T-helper 2 cell treated with Interferon-gamma antibody and Interleukin-4, amounts not matched to agents 5 μg/mL and 100 μg/mL, for 36 hours (primary cell): ENCODE data around the gene TOX4.

Source experiments
- DNase-seq: peaks from one replicate; pipeline ENCODE4 v3.0.0; 2021; ENCODE audit warnings: low spot score
- H3K27ac Mint-ChIP-seq: one replicate; pipeline ENCODE4 v1.8.0; 2021; ENCODE audit warnings: mild to moderate bottlenecking, mixed read lengths
- H3K27me3 Mint-ChIP-seq: one replicate; pipeline ENCODE4 v1.8.0; 2021; ENCODE audit warnings: low read depth, mixed read lengths
- H3K36me3 Mint-ChIP-seq: one replicate; pipeline ENCODE4 v1.8.0; 2021; ENCODE audit warnings: low read depth, mixed read lengths
- H3K4me1 Mint-ChIP-seq: one replicate; pipeline ENCODE4 v1.8.0; 2021; ENCODE audit warnings: low read depth, mixed read lengths
- H3K4me3 Mint-ChIP-seq: one replicate; pipeline ENCODE4 v1.8.0; 2022; ENCODE audit warnings: mild to moderate bottlenecking, moderate library complexity, mixed read lengths
- H3K9me3 Mint-ChIP-seq: one replicate; pipeline ENCODE4 v1.8.0; 2021; ENCODE audit warnings: mixed read lengths

The TOX4 gene

DNA sequence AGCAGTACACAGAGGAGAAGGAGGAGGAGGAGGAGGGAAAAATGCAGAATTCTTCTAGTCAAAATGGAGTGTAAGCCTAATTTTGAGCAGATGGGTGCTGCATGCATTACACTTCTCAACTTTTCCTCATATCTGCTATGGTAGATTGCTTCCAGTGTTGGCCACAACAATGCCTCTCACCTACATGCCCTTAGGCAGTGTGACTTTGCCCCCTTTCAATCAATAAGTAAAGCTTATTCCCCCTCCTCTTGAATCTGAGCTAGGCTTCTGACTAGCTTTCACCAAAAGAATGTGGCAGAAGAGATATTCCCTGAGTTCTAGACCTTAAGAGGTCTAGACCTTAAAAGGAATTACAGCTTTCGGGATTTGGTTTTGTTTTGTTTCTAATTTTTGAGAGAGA, 37.3 kb downstream of the TOX4 start:
- DNase-seq, result no peak
- Mint-ChIP-seq H3K36me3 (peaks cover 15% of the 10 kb centered on the region), H3K4me3 (no peak overlapping the region), H3K27ac (no peak overlapping the region), H3K27me3 (peaks cover 8% of the 10 kb centered on the region), H3K4me1 (peaks cover 14% of the 10 kb centered on the region), H3K9me3 (peaks cover 5% of the 10 kb centered on the region)

DNA sequence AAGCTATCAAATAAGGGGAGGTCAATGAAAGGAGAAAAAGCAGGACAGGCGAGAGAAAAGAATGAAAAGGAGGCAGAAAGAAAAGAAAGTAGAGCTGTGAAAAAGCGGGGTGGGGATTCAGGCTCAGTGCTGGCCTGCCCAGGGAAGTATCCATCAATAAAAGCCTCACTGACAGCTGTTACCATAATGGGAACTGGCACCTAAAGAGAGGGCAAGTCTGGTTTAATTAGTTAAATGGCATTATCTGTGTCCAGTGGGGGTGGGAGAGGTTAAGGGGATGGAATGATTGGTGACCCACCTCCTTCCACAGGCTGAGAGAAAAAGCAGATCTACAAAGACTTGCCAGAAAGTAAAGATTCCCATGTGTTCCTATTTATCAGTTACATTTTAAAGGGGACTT, 41.7 kb downstream of the TOX4 start:
- Mint-ChIP-seq H3K4me3 (no peak overlapping the region), H3K9me3 (no peaks in the 10 kb centered on the region), H3K36me3 (no peaks in the 10 kb centered on the region), H3K4me1 (peaks cover 1% of the 10 kb centered on the region), H3K27me3 (peaks cover 5% of the 10 kb centered on the region), H3K27ac (no peak overlapping the region)
- DNase-seq, result no peak

DNA sequence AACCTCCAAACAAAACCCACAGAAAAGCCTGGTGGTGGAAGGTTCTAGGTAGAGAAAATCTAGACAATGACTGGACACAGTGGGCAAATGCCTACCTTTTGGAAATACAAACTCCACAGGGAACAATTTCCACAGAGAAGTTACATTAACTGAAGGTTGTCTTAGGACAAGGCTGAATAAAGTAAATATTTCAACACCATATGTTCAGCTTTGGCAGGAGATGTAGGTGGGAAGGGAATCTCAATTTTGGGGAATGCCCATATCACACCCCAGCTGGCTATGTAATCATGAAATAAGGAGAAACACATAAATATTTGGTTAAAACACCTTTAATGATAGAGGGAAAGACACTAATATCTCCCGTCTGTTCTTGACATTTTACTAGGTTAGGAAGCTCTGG, 43.8 kb downstream of the TOX4 start:
- no peak overlapping the region for H3K27ac Mint-ChIP-seq

DNA sequence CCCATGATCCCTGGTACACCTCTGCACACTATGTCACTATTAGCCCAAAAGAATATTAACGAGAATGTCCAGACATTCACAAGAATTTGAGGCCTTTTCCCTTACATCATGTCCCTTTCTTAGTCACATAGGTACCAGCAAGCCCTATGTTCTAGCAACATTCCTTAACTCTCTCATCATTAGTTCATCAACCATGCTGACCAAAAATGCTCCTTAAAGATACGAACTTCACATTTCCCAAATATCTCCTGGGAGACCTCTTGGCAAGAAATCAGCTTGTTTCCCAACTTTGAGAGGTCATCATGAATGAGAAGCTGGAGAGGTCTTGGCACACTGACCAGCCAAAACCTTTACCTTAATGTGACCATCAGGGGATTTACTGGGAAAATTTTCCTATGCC, 44.5 kb downstream of the TOX4 start:
- Mint-ChIP-seq H3K9me3 (no peaks in the 10 kb centered on the region), H3K27me3 (peaks cover 5% of the 10 kb centered on the region), H3K4me3 (no peak overlapping the region), H3K4me1 (peaks cover 8% of the 10 kb centered on the region), H3K27ac (no peak overlapping the region), H3K36me3 (no peaks in the 10 kb centered on the region)
- no peak for DNase-seq

More for the DNA sequence above, 43.8 kb downstream of the TOX4 start:
- peaks cover 5% of the 10 kb centered on the region for H3K27me3 Mint-ChIP-seq
- no peak overlapping the region for H3K4me3 Mint-ChIP-seq
- peaks cover 8% of the 10 kb centered on the region for H3K4me1 Mint-ChIP-seq
- no peak for DNase-seq
- H3K9me3 Mint-ChIP-seq, result no peaks in the 10 kb centered on the region
- no peaks in the 10 kb centered on the region for H3K36me3 Mint-ChIP-seq

DNA sequence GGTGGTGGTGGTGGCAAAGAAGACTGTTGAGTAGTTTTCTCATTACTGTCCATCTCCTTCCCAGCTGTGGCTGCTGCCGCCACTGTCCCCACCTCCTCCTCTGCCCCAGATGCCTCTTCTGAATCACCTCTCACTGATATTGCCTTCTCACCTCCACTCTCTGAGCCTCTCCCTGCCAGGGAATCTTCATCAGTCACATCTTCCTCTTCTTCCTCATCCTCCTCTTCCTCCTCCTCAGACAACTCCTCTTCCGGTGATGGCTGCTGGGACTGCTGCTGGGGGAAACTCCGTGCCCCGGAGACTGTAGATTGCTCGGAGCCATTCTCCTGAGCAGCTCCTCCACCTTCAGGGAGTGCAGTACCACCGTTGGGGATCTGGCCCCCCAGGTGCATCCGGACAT, 46.2 kb downstream of the TOX4 start:
- Mint-ChIP-seq H3K4me1 (peaks cover 16% of the 10 kb centered on the region), H3K9me3 (no peaks in the 10 kb centered on the region), H3K27ac (no peak overlapping the region), H3K36me3 (no peaks in the 10 kb centered on the region), H3K4me3 (no peak overlapping the region), H3K27me3 (peaks cover 4% of the 10 kb centered on the region)
- no peak for DNase-seq

DNA sequence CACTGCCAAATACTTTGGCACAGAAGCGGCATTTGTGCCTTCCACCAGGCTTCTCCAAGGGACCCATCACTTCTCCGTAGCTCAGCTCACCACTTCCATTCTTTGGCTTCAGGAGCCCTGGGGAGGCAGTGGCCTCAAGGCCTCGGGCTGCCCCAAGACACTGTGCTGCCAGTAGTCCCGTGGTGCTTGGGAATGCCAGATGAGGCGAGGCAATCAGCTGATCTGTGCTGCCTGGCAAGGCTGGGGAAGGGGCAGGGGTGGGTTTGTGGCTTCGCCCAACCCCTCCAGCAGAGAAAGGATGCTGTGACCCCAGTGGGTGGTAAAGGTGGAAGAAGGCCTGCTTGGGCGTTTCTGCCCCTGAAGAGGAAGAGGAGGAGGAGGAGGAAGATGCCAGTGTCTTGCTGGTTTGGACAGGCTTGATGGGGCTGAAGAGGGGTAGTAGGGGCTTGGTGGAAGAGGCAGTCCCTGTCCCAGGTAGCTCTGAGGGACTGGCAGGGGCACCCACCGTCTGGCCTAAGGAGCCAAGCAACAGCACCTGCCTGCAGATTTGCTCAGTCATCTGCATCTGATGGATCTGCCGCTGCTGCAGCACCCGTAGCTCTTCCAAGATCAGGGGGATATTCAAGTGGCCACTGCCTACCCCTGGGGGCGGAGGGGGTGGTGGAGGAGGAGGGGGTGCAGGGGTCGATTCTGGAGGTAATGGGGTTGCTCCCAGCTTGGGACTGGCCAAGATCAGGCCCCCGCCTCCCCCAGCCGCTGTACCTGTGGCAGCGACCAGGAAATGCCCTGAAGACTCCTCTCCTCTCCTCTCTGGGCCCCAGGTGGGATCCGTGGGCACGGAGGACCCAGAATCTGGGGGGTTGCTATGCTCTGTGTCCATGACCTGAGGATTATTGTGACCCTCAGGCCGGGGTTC, 47.8 kb downstream of the TOX4 start:
- Mint-ChIP-seq H3K36me3 (no peaks in the 10 kb centered on the region), H3K4me1 (peaks cover 16% of the 10 kb centered on the region), H3K27ac (no peak overlapping the region), H3K27me3 (peaks cover 2% of the 10 kb centered on the region), H3K9me3 (no peaks in the 10 kb centered on the region), H3K4me3 (peak overlapping the region; percentile 85)
- no peak for DNase-seq

DNA sequence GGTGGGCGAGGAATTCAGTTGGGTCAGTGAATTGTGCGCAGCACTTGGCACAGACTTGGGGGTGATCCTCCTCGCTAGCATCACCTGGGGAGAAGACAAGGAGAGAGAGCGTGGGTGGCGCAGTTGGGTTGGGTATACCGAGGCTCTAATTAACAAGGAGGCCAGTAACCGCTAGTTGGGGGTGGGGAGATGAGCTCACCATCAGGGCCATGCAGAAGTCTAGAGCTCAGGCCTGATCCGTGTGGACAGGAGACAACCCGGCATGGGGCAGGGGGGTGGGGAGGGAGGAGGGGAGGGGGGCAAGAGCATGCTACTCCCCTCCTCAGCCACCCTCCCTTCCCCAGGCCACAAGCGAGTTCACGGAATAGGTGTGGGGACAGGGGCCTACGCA, 48.6 kb downstream of the TOX4 start:
- no peak for DNase-seq
- no peaks in the 10 kb centered on the region for H3K9me3 Mint-ChIP-seq
- no peaks in the 10 kb centered on the region for H3K36me3 Mint-ChIP-seq
- H3K4me3 Mint-ChIP-seq, result peak overlapping the region; percentile 85
- peaks cover 14% of the 10 kb centered on the region for H3K4me1 Mint-ChIP-seq
- H3K27me3 Mint-ChIP-seq, result peaks cover 3% of the 10 kb centered on the region
- peak overlapping the region; percentile 69 for H3K27ac Mint-ChIP-seq

DNA sequence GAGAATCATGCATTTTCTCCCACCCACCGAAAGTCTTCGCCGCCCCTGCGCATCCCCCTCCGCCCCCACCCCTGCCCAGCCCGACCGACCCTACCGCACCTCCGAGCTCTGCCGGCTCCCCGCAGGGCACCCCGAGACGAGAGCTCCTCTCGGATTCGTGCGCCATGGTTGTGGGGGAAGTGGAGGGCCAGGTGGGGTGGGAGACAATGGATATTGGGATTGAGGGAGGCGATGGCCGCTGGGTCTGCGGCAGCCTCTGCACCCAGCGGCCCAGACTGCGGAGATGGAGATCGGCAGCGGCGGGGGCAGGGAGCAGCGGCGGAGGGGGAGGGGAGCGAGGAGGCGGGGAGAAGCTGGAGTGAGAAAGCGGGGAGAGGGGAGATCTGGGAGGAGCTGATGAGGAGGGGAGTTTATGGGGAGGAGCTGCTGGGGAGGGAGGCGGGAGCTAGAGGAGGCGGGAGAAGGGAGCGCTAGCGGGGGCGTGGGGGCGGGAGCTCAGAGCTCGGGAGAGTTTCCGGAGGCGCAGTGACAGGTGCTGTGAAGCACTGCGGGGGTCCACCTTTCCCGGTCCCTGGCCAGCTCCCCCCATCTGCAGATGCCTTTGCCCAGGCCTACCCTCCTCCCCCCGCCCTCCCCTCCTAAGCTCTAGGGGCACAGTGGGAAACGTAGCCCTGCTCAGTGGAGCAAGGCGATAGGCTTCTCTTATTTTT, 49.1 kb downstream of the TOX4 start, which contains the start of gene SALL2:
TSS of gene SALL2 (minus strand) at position 385 of the 710 bp plus-strand sequence. CDS start at position 166, 219 bp downstream.
- H3K4me1 Mint-ChIP-seq, result peaks cover 14% of the 10 kb centered on the region
- no peaks in the 10 kb centered on the region for H3K9me3 Mint-ChIP-seq
- no peaks in the 10 kb centered on the region for H3K36me3 Mint-ChIP-seq
- H3K4me3 Mint-ChIP-seq, result peak within 1 kb of the TSS; percentile 85
- peak; percentile 61 for DNase-seq
- peaks cover 3% of the 10 kb centered on the region for H3K27me3 Mint-ChIP-seq
- peak within 1 kb of the TSS; percentile 69 for H3K27ac Mint-ChIP-seq

DNA sequence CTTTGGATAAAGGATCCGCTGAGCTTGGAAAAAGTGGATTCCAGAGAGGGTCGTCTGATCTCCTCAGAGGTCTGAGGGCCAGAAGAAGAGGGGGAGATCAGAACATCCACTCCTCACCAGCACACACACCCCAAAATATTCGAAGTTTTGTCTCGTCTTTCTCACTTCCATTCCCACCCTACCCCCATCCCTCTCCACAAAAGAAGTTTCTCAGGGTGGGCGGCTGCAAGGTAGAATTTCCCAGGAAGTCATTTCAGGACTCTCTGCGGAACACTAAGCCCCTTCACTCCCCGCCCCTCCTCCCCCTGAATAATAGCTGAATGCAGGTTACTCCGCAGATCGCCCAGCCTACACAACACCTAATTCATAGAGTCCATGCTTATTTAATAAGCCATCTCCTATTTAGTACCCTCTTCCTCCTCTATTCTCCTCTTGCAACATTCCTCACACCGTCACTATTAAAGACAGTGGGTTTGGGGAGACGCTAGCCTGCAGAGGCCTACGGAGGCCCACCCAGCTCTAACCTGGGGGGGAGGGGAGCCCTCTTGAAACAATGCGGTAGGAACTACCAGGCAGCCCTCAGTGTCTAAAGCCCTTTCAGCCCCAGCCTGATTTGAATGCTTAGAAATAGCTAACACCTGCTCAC, 49.8 kb downstream of the TOX4 start:
- Mint-ChIP-seq H3K36me3 (no peaks in the 10 kb centered on the region), H3K27ac (no peak overlapping the region), H3K4me1 (peaks cover 14% of the 10 kb centered on the region), H3K9me3 (no peaks in the 10 kb centered on the region), H3K27me3 (peaks cover 4% of the 10 kb centered on the region), H3K4me3 (peak overlapping the region; percentile 77)
- no peak for DNase-seq

DNA sequence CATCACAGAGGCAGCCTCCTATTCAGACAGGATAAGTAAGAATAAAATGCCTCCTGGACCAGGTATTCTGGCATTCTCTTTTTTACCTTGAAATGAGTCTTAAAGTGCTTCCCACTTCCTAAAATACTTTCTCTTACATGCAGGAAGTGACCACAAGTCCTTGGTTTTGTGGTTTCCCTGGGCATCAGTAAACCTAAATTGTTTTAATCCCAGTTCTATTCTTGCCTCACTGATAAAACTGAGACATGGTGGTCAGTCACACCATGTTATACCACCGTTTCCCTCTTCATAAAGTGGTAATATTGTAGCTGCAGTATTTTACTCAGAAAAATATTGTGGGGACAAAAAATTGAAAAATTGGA, 50.3 kb downstream of the TOX4 start:
- Mint-ChIP-seq H3K27ac (no peak overlapping the region), H3K4me1 (peaks cover 14% of the 10 kb centered on the region), H3K9me3 (no peaks in the 10 kb centered on the region), H3K36me3 (no peaks in the 10 kb centered on the region), H3K27me3 (peaks cover 7% of the 10 kb centered on the region), H3K4me3 (peak overlapping the region; percentile 77)
- no peak for DNase-seq

DNA sequence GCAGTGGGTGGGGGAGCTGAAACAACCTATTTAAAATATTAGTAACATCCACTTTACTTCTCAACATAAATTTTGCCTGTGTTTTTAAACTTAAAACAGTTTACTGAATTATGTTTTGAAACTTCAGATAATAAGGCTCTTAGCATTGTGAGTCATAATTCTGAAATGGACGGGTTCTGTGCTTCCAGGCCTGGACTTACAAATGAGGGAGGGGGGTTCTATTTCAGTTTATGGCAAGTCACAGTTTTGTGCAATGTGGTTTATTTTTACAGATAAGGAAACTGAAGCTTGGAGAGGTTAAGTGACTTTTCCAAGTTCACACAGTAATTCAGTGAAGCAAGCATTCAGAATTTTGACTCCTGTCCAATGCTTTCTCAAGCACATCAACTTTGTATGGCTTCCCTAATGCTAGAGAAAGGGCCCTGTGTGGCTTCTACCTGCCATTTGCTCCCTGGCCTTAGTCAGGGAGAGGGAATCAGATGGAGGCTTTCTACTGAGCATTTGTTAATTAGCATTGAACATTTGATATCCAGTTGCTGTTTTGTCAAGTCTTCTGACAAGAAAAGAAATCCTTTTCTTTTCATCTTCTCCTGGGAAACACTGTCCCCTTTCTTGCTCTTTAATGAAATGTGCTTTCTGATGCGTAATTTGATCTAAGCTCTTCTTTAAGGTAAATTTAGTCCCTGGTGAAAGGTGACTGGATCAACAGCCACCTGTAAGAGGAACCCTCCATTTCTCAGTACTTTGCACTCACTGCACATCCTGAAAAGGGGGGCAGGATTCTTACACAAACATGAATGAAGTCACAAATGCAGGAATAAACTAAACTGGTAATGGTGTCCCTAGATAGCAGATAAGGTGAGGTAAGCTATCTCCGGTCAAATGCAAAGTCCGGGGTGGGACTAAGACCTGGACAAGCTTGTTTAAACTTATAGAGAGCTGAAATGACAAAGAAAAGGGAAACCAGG, 51.7 kb downstream of the TOX4 start:
- Mint-ChIP-seq H3K36me3 (no peaks in the 10 kb centered on the region), H3K4me3 (no peak overlapping the region), H3K9me3 (no peaks in the 10 kb centered on the region), H3K4me1 (peaks cover 14% of the 10 kb centered on the region), H3K27ac (no peak overlapping the region), H3K27me3 (peaks cover 13% of the 10 kb centered on the region)
- no peak for DNase-seq

DNA sequence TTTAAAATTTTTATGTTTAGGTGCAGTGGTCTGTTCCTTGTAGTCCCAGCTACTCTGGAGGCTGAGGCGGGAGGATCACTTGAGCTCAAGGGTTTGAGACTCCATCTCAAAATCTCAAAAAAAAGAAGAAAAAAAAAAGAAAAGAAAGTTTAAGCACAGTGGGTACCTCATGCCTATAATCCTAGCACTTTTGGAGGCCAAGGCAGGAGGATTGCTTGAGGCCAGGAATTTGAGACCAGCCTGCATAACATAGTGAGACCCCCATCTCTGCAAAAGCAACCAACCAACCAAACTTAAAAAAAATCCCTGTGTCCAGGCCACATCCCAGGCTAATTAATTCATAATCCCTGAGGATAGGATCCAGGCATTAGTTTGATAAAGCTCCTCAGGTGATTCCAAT, 52.5 kb downstream of the TOX4 start:
- no peak overlapping the region for H3K4me3 Mint-ChIP-seq
- H3K36me3 Mint-ChIP-seq, result no peaks in the 10 kb centered on the region
- H3K4me1 Mint-ChIP-seq, result peaks cover 14% of the 10 kb centered on the region
- H3K9me3 Mint-ChIP-seq, result no peaks in the 10 kb centered on the region
- DNase-seq, result no peak
- H3K27ac Mint-ChIP-seq, result no peak overlapping the region
- peaks cover 19% of the 10 kb centered on the region for H3K27me3 Mint-ChIP-seq

DNA sequence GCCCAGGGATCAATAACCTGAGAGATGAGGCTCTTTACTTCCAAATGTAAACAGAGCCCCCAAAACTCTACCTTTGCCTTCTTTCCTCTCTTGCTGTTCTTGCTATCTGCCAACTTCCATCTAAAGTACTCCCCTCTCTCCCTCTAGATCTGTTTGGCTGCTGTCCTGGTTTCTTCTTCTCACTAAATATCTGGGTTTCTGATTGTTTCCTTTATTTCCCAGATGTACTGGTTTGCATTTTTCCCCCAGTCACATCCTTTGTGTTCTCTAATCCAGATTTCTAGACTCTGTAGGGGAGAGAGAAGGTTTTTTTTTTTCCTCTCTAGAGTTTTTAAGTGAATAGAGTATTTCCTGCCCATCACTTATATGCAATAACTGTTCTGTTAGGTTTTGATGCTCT, 56.3 kb downstream of the TOX4 start:
- no peaks in the 10 kb centered on the region for H3K9me3 Mint-ChIP-seq
- no peaks in the 10 kb centered on the region for H3K36me3 Mint-ChIP-seq
- peaks cover 6% of the 10 kb centered on the region for H3K4me1 Mint-ChIP-seq
- no peak overlapping the region for H3K27ac Mint-ChIP-seq
- DNase-seq, result no peak
- H3K4me3 Mint-ChIP-seq, result no peak overlapping the region
- peaks cover 52% of the 10 kb centered on the region for H3K27me3 Mint-ChIP-seq
